ENCODE data around the gene SSU72.

Gene SSU72

DNA sequence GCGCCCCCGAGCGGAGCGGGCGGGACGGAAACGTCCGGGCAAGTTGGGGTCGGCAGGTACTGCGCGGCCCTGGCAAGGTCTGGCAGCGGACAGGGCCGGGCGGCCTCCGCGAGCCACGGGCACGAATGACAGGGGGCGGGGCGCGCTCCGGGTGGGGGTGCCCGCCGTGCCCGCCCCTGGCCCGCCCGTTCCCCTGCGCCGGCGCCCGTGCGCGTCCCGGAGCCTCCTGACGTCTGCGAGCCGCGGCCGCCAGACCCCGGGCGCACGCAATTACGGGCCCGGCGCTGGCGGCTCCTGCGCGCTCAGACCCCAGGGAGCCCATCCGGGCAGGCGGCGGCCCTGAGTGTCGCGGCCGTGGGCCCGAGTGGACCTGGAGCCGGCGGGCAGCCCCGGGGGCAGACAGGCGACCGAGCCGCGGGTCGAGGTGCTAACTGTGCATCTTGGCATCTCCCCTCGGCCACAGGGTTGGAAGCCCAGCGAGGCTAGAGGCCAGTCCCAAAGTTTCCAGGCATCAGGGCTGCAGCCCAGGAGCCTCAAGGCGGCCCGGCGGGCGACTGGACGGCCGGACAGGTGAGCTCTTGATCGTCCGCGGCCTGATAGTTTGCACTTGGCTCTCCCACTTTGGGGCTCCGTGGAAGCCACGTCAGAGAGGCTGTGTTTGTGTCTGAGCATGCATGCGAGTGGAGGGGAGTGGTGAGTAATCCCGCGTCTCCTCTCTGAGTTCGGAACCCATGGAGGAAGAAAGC, 41.6 kb upstream of the SSU72 start:
- peak overlapping the region; percentile 85 for H3K4me3 Mint-ChIP-seq
- no peaks in the 10 kb centered on the region for H3K9me3 Mint-ChIP-seq
- peaks cover 2% of the 10 kb centered on the region for H3K36me3 Mint-ChIP-seq (ENCODE audit: low read depth)
- no peaks in the 10 kb centered on the region for H3K27me3 Mint-ChIP-seq (ENCODE audit: low read depth)
- DNase-seq (ENCODE audit: low spot score) = peak; percentile 38
- peak overlapping the region; percentile 91 for H3K27ac Mint-ChIP-seq
- H3K4me1 Mint-ChIP-seq (ENCODE audit: low read depth) = peaks cover 26% of the 10 kb centered on the region

DNA sequence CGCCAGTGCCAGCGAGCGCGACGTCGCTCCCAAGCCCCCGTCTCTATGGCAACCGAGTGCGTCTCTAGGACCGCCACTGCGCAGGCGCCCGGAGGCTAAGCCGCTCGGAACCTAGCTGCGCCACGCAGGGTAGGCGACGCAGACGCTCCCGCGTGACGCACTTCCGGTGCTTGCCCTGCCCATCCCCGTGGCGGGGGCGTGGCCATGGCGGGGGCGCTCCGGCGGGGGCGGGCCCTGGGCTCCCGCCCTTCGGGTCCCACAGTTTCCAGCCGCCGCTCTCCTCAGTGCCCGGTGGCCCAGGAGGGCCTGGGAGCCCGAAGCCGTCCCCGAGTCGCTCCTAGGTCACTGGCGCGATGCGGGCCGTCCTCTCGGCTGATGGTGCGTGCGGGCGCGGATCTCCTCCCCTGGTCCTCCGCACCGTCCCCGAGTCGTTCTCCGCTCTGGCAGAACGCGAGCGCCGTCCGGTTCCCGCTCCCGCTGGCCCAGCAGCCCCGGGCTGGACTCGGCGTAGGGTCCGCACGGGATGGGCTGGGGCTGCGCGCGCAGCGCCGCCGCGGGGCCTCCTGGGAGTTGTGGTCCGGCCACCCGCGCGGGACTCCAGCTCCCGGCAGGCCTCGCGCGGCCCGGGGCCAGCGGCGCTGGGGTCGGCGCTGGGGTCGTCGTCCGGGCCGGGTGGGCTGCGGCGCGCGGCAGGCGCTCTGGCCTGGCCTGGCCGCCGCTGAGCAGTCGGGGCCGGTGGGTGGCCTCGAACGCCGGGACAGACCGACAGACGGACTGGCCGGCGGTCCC, 40.8 kb upstream of the SSU72 start, which contains the start of gene MIB2:
TSS of gene MIB2 (plus strand) at position 245 of the 789 bp plus-strand sequence. CDS start 7,953 bp downstream, outside the sequence.
- H3K27me3 Mint-ChIP-seq (ENCODE audit: low read depth) = no peaks in the 10 kb centered on the region
- H3K36me3 Mint-ChIP-seq (ENCODE audit: low read depth) = peaks cover 2% of the 10 kb centered on the region
- peak; percentile 98 for DNase-seq (ENCODE audit: low spot score)
- H3K4me3 Mint-ChIP-seq = peak within 1 kb of the TSS; percentile 91
- peak within 1 kb of the TSS; percentile 95 for H3K27ac Mint-ChIP-seq
- peaks cover 26% of the 10 kb centered on the region for H3K4me1 Mint-ChIP-seq (ENCODE audit: low read depth)
- H3K9me3 Mint-ChIP-seq = no peaks in the 10 kb centered on the region

DNA sequence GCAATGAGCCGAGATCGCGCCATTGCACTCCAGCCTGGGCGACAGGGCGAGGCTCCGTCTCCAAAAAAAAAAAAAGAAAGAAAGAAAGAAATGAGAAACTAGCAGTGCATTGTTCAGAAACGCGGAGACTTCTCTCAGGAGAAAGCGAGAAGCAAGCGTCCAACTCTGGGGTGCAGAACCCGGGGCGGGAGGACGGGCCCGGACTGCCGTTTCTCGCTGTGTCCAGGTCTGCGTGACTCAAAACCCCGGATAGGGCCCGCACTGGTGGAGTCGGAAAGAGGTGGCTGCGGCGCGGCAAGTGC, 40.2 kb upstream of the SSU72 start:
- H3K27me3 Mint-ChIP-seq (ENCODE audit: low read depth) = no peaks in the 10 kb centered on the region

DNA sequence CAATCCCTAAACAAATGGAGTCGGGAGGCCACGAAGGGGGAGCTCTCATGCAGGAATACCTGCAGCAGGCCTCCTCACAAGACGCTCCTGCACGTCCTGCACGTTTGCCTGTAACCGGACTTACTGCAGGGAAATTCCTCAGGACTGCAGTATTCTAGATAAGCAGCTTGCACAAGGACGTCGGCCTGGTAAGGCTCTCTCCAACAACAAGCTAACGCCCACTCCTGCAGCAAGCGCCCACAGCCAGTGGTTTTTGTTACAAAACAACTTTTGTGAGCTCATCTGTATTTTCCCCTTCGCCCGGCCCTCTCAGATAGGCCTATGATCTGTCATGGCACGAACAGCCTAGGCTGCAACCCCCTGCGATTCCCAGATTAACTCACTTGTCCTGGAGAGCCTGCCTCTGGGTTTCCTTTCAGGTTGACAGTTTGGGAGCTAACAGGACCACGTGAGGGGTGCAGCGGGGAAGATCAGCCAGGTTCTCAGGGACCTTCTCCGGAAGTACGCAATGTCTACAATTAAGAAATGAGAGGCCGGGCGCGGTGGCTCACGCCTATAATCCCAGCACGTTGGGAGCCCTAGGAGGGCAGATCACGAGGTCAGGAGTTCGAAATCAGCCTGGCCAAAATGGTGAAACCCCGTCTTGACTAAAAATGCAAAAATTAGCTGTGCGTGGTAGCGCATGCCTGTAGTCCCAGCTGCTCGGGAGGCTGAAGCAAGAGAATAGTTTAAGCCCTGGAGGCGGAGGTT, 39.7 kb upstream of the SSU72 start:
- no peaks in the 10 kb centered on the region for H3K9me3 Mint-ChIP-seq
- H3K27ac Mint-ChIP-seq = peak overlapping the region; percentile 95
- H3K27me3 Mint-ChIP-seq (ENCODE audit: low read depth) = no peaks in the 10 kb centered on the region

More for the DNA sequence above, 40.2 kb upstream of the SSU72 start:
- no peak for DNase-seq (ENCODE audit: low spot score)
- H3K4me3 Mint-ChIP-seq = peak overlapping the region; percentile 91
- no peaks in the 10 kb centered on the region for H3K9me3 Mint-ChIP-seq
- H3K27ac Mint-ChIP-seq = peak overlapping the region; percentile 95
- peaks cover 26% of the 10 kb centered on the region for H3K4me1 Mint-ChIP-seq (ENCODE audit: low read depth)
- H3K36me3 Mint-ChIP-seq (ENCODE audit: low read depth) = peaks cover 2% of the 10 kb centered on the region

DNA sequence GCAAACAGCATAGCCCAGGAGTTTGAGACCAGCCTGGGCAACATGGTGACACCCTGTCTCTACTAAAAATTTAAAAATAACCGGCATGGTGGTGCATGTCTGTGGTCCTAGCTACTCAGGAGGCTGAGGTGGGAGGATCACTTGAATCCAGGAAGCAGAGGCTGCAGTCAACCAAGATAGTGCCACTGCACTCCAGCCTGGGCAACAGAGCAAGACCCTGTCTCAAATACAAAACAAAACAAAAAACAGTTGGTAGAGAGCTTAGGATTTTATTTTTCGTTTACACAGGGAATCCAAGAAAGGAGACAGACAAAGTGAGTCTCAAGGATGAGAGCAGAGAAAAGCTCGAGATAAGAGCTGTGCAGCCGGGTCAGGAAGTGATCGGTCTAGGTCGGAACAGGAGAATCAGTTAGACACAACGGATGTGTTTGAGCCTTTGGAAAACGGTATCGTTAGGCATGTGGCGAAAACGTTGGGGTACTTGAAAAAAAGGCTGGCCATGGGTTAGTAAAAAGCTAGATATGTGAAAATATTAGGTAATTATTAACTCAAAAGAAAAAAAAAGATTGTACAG, 38.9 kb upstream of the SSU72 start:
- H3K27ac Mint-ChIP-seq = peak overlapping the region; percentile 95
- no peaks in the 10 kb centered on the region for H3K9me3 Mint-ChIP-seq
- H3K4me1 Mint-ChIP-seq (ENCODE audit: low read depth) = peaks cover 26% of the 10 kb centered on the region

More for the DNA sequence above, 39.7 kb upstream of the SSU72 start:
- H3K4me3 Mint-ChIP-seq = peak overlapping the region; percentile 91
- H3K4me1 Mint-ChIP-seq (ENCODE audit: low read depth) = peaks cover 26% of the 10 kb centered on the region
- peaks cover 2% of the 10 kb centered on the region for H3K36me3 Mint-ChIP-seq (ENCODE audit: low read depth)
- peak; percentile 73 for DNase-seq (ENCODE audit: low spot score)

DNA sequence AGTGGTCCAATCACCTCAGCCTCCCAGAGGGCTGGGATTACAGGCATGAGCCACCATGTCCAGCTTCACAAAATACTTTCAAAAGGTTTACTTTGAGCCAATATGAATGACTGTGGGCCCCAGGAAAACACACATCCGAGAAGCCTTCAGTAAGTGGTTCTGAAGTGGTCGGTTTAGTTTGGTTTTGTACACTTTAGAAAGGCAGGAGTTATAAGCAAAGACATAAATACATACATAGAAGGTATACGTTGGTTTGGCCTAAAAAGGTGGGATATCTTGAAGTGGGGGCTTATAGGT, 37.4 kb upstream of the SSU72 start:
- Mint-ChIP-seq H3K27me3 (ENCODE audit: low read depth) (no peaks in the 10 kb centered on the region), H3K4me3 (no peak overlapping the region), H3K4me1 (ENCODE audit: low read depth) (peaks cover 27% of the 10 kb centered on the region), H3K27ac (peak overlapping the region; percentile 27), H3K36me3 (ENCODE audit: low read depth) (peaks cover 2% of the 10 kb centered on the region), H3K9me3 (no peaks in the 10 kb centered on the region)
- DNase-seq (ENCODE audit: low spot score) = no peak

More for the DNA sequence above, 38.9 kb upstream of the SSU72 start:
- peaks cover 2% of the 10 kb centered on the region for H3K36me3 Mint-ChIP-seq (ENCODE audit: low read depth)
- no peaks in the 10 kb centered on the region for H3K27me3 Mint-ChIP-seq (ENCODE audit: low read depth)
- no peak for DNase-seq (ENCODE audit: low spot score)
- H3K4me3 Mint-ChIP-seq = peak overlapping the region; percentile 91

DNA sequence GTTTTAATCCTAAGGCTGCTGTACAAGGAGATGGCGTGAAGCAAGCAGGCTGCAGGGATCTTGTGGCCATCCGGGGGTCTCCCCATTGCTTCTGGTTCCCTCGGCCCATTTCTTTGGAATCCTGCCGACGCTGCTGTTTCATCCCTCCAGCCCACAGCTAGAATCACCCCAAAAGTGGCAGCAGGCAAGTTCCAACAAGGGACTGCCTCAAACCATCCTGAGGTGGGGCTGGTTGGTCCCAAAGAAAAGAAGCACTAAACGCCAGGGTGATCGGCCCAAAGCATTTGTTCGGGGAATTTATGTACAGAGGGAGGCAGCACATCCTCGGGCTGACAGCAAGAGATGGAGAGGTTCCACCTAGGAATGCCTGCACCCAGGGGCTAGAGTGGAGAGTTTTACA, 36.1 kb upstream of the SSU72 start:
- H3K27ac Mint-ChIP-seq = peak overlapping the region; percentile 21
- no peaks in the 10 kb centered on the region for H3K27me3 Mint-ChIP-seq (ENCODE audit: low read depth)
- H3K36me3 Mint-ChIP-seq (ENCODE audit: low read depth) = peaks cover 2% of the 10 kb centered on the region
- peaks cover 27% of the 10 kb centered on the region for H3K4me1 Mint-ChIP-seq (ENCODE audit: low read depth)
- no peaks in the 10 kb centered on the region for H3K9me3 Mint-ChIP-seq
- H3K4me3 Mint-ChIP-seq = no peak overlapping the region
- DNase-seq (ENCODE audit: low spot score) = no peak

DNA sequence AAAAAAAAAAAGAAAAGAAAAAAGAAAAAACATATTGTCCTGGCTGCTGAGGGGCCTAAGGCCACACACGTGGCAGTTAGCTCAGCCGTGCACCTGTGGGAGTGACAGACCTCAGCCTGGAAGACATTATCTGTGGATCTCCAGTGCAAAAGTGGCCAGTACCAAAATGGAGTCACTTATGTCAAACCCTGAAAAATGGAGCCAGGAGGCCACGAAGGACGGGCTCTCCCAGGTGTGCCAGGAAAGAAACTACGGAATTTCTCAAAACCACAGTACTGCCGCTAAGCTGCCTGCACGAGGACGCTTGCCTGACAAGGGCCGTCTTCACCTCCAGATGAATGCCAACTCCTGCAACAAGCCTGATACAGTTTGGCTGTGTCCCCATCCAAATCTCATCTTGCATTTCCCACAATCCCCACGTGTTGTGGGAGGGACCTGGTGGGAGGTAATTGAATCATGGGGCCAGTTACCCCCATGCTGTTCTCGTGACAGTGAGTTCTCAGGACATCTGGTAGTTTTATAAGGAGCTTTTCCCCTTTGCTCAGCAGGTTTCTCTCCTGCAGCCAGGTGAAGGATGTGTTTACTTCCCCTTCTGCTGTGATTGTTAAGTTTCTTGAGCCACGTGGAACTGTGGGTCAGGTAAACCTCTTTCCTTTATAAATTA, 35.3 kb upstream of the SSU72 start:
- H3K36me3 Mint-ChIP-seq (ENCODE audit: low read depth) = peaks cover 2% of the 10 kb centered on the region
- DNase-seq (ENCODE audit: low spot score) = no peak
- H3K27ac Mint-ChIP-seq = no peak overlapping the region
- H3K27me3 Mint-ChIP-seq (ENCODE audit: low read depth) = no peaks in the 10 kb centered on the region
- no peak overlapping the region for H3K4me3 Mint-ChIP-seq
- H3K4me1 Mint-ChIP-seq (ENCODE audit: low read depth) = peaks cover 27% of the 10 kb centered on the region
- no peaks in the 10 kb centered on the region for H3K9me3 Mint-ChIP-seq

DNA sequence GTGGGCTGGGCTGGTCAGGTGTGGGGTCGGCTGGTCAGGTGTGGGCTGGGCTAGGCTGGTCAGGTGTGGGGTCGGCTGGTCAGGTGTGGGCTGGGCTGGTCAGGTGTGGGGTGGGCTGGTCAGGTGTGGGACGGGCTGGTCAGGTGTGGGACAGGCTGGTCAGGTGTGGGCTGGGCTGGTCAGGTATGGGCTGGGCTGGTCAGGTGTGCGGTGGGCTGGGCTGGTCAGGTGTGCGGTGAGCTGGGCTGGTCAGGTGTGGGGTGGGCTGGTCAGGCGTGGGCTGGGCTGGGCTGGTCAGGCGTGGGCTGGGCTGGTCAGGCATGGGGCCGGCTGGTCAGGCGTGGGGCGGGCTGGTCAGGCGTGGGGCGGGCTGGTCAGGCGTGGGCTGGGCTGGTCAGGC, 31.6 kb upstream of the SSU72 start:
- Mint-ChIP-seq H3K27me3 (ENCODE audit: low read depth) (no peaks in the 10 kb centered on the region), H3K4me3 (no peak overlapping the region), H3K27ac (no peak overlapping the region), H3K9me3 (no peaks in the 10 kb centered on the region), H3K36me3 (ENCODE audit: low read depth) (no peaks in the 10 kb centered on the region), H3K4me1 (ENCODE audit: low read depth) (peaks cover 9% of the 10 kb centered on the region)
- DNase-seq (ENCODE audit: low spot score) = no peak

DNA sequence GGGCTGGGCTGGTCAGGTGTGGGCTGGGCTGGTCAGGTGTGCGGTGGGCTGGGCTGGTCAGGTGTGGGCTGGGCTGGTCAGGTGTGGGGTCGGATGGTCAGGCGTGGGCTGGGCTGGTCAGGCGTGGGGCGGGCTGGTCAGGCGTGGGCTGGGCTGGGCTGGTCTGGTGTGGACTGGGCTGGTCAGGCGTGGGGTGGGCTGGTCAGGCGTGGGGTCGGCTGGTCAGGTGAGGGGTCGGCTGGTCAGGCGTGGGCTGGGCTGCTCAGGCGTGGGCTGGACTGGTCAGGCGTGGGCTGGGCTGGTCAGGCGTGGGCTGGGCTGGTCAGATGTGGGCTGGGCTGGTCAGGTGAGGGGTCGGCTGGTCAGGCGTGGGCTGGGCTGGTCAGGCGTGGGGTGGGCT, 31.1 kb upstream of the SSU72 start:
- DNase-seq (ENCODE audit: low spot score) = no peak
- Mint-ChIP-seq H3K36me3 (ENCODE audit: low read depth) (no peaks in the 10 kb centered on the region), H3K4me1 (ENCODE audit: low read depth) (peaks cover 9% of the 10 kb centered on the region), H3K27me3 (ENCODE audit: low read depth) (no peaks in the 10 kb centered on the region), H3K9me3 (no peaks in the 10 kb centered on the region), H3K4me3 (no peak overlapping the region), H3K27ac (no peak overlapping the region)

DNA sequence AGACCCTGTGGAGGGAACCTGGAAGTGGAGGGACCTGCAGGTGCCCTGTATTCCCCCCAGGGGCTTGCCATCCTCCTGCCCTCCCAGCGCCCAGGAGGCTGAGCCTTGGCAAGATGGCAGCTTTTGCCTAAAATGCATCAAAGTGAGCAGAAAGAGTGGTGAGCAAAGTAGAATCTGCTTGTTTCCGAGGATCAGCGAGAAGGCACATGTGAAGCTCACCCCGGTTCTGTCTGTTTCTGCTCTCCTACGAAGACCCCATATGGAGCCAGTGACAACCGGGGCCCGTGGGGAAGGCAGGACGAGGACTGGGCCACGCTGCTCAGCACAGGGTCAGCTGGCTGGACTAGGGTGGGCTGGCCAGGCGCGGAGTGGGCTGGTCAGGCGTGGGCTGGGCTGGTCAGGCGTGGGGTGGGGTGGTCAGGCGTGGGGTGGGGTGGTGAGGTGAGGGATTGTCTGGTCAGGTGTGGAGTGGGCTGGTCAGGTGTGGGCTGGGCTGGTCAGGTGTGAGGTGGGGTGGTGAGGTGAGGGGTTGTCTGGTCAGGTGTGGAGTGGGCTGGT, 30.4 kb upstream of the SSU72 start:
- Mint-ChIP-seq H3K36me3 (ENCODE audit: low read depth) (no peaks in the 10 kb centered on the region), H3K9me3 (no peaks in the 10 kb centered on the region), H3K27me3 (ENCODE audit: low read depth) (no peaks in the 10 kb centered on the region), H3K4me1 (ENCODE audit: low read depth) (peaks cover 9% of the 10 kb centered on the region), H3K27ac (peak overlapping the region; percentile 65), H3K4me3 (no peak overlapping the region)
- DNase-seq (ENCODE audit: low spot score) = no peak

DNA sequence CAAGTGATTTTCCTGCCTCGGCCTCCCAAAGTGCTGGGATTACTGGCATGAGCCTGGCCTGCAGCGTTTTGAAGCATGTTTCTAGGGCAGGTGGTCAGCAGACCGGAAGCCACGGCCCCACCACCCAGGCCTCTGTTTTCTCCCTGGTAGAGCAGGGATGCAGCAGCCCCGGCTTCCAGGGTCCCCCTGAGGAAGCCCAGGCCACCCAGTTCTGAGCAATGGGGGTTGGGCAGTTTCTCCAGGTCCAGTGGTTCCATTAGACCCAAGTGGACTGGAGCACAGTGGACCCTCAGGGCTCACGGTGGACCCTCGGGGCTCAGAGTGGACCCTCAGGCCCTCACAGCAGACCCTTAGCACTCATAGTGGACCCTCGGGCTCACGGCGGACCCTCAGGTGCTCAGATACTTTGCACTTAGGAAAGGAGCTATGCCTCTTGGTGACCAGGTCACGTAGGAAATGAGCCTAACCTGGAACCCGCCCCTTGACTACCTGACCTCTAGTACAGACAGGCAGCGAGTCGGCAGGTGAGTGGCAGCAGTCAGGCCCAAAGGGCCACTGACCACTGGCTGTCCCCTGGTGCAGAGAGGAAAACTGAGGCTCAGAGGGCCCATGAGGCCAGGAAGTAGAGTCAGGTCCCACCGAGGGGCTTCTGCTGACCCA, 29.8 kb upstream of the SSU72 start:
- no peaks in the 10 kb centered on the region for H3K36me3 Mint-ChIP-seq (ENCODE audit: low read depth)
- H3K4me3 Mint-ChIP-seq = no peak overlapping the region
- H3K27ac Mint-ChIP-seq = peak overlapping the region; percentile 65
- no peak for DNase-seq (ENCODE audit: low spot score)
- H3K4me1 Mint-ChIP-seq (ENCODE audit: low read depth) = peaks cover 9% of the 10 kb centered on the region
- H3K9me3 Mint-ChIP-seq = no peaks in the 10 kb centered on the region
- no peaks in the 10 kb centered on the region for H3K27me3 Mint-ChIP-seq (ENCODE audit: low read depth)
